NT2/D1 (cell line): ENCODE results near the gene FRMD7.

Experiments
- SUZ12 ChIP-seq: IDR thresholded peaks from 2 replicates; pipeline ENCODE4 v1.6.1; 2011; ENCODE audit not compliant: insufficient read length, insufficient read depth; ENCODE audit errors: extremely low read depth
- YY1 ChIP-seq: IDR thresholded peaks from 2 replicates; pipeline ENCODE4 v1.6.1; 2011; ENCODE audit not compliant: insufficient read length, insufficient read depth

DNA sequence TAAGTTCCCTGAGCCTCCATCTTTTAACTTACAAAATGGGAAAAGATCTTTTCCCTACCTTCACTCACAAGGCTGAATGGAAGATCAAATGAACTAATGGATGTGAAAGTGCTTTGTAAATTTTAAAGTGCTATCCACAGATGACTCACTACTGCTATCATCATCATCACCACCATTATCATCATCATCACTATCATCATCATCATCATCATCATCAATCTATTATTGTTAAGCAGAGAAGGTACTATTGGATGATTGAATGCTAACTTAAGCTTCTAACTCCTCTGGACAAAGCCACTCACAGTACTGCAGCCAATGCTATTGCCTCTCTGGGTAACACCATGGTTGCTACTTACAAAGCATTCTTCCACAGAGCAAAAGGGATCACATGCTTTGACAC, 1.9 kb downstream of the FRMD7 start:
- no peak for TF ChIP-seq YY1
- TF ChIP-seq SUZ12 = no peak
